ENCODE measurements around the gene SETBP1. TPM values are rescaled to one million over a fixed set of nuclear protein-coding genes. Genes with fewer than 3 reads are reported as not detected.

Gene SETBP1
- total RNA-seq, 1 donor from 2014 or later, result 12.4 TPM

DNA sequence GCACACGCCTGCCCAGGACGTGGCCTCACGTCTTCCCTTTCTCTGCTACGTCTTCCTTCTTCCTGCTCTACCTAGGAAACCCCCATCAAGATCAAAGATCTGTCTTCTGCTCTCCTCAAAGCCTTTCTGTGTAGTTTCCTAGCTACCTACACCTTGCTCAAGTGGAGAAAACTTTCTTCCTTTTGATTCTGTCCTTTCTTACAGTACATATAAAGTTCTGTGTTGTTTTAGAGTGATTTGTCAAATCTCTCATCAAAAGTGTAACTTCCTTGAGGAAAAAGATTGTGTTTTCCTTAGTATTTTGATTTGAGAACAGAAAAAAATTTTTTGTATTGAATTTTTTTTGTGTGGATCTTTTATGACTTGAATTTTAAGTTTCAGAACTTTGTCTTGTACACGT lies 17.8 kb downstream of the SETBP1 start:
- no peak overlapping the region for H3K4me3 Mint-ChIP-seq (ENCODE audit: unreplicated experiment)
- H3K27me3 Mint-ChIP-seq (ENCODE audit: low read depth, unreplicated experiment), result no peaks in the 10 kb centered on the region
- Histone ChIP-seq H3K4me3 (ENCODE audit: insufficient read depth, low read depth, low read length) (no peak overlapping the region), H3K9ac (ENCODE audit: low read length) (no peak overlapping the region), H4K20me1 (ENCODE audit: insufficient read depth, low read length) (no peaks in the 10 kb centered on the region), H3K36me3 (ENCODE audit: insufficient read depth, low read length) (no peaks in the 10 kb centered on the region), H3K9me3 (ENCODE audit: insufficient read depth, low read depth, low read length) (no peaks in the 10 kb centered on the region), H2AFZ (ENCODE audit: low read depth, low read length) (no peak overlapping the region), H3K4me2 (ENCODE audit: low read length) (no peak overlapping the region), H3K4me1 (ENCODE audit: insufficient read depth, low read length) (peaks cover 13% of the 10 kb centered on the region), H3K27ac (ENCODE audit: low read depth, low read length) (no peak overlapping the region), H3K79me2 (ENCODE audit: insufficient read depth, low read length) (no peaks in the 10 kb centered on the region), H3K27me3 (ENCODE audit: insufficient read depth, low read length) (no peaks in the 10 kb centered on the region)
- no peak for TF ChIP-seq EZH2 (IDR thresholded peaks at IDR 0.05; ENCODE audit: insufficient read depth, low read length)
- TF ChIP-seq, protein P1, sequence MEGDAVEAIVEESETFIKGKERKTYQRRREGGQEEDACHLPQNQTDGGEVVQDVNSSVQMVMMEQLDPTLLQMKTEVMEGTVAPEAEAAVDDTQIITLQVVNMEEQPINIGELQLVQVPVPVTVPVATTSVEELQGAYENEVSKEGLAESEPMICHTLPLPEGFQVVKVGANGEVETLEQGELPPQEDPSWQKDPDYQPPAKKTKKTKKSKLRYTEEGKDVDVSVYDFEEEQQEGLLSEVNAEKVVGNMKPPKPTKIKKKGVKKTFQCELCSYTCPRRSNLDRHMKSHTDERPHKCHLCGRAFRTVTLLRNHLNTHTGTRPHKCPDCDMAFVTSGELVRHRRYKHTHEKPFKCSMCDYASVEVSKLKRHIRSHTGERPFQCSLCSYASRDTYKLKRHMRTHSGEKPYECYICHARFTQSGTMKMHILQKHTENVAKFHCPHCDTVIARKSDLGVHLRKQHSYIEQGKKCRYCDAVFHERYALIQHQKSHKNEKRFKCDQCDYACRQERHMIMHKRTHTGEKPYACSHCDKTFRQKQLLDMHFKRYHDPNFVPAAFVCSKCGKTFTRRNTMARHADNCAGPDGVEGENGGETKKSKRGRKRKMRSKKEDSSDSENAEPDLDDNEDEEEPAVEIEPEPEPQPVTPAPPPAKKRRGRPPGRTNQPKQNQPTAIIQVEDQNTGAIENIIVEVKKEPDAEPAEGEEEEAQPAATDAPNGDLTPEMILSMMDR (IDR thresholded peaks at IDR 0.05; ENCODE audit: insufficient read depth, low read depth, low read length), result no peak
- H3K9me3 Mint-ChIP-seq (ENCODE audit: unreplicated experiment), result no peaks in the 10 kb centered on the region
- peaks cover 4% of the 10 kb centered on the region for H3K36me3 Mint-ChIP-seq (ENCODE audit: low read depth, unreplicated experiment)
- FAIRE-seq (no peak), DNase-seq (ENCODE audit: low read depth) (no peak)
- no peak overlapping the region for H3K27ac Mint-ChIP-seq (ENCODE audit: unreplicated experiment)
- peaks cover 40% of the 10 kb centered on the region for H3K4me1 Mint-ChIP-seq (ENCODE audit: low read depth, unreplicated experiment)

DNA sequence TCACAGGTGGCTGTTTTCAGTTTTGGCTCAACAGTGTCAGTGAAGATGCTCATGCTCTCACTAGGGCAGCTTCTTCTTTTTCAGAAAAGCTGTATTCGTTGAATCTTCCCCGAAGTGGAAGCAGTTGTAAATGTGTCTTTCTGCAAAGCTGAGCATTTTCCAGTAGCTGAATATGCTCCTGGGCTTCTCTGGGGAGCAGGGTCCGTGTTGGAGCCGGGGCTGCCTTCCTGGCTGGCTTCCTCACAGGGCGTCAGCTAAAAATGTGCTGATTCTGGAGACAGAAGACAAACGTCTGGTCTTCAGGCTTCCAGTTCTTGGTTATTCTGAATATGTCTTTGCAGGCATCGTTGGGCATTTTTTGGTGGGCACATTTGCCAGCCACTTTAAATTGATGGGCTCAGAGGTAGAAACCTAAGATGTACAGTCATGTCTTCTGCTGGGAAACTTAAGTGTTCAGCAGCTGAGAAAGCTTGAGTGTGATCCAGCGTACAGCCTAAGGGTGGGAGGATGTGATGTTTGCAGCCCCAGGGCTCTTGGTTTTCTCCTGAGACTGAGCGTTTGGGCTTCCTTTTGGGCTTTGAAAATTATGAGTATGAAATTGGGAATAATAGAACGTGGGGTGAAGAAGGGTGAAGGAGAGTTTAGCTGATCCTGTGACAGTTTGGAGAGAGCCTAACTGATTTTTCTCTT lies 19.0 kb downstream of the SETBP1 start:
- H3K27ac ChIP-seq (ENCODE audit: low read depth, low read length), result no peak overlapping the region
- no peak overlapping the region for H2AFZ ChIP-seq (ENCODE audit: low read depth, low read length)
- peaks cover 9% of the 10 kb centered on the region for H3K4me1 ChIP-seq (ENCODE audit: insufficient read depth, low read length)
- Mint-ChIP-seq H3K36me3 (ENCODE audit: low read depth, unreplicated experiment) (peaks cover 4% of the 10 kb centered on the region), H3K4me1 (ENCODE audit: low read depth, unreplicated experiment) (peaks cover 36% of the 10 kb centered on the region), H3K9me3 (ENCODE audit: unreplicated experiment) (no peaks in the 10 kb centered on the region), H3K4me3 (ENCODE audit: unreplicated experiment) (no peak overlapping the region), H3K27ac (ENCODE audit: unreplicated experiment) (peak overlapping the region; percentile 79), H3K27me3 (ENCODE audit: low read depth, unreplicated experiment) (no peaks in the 10 kb centered on the region)
- H3K4me2 ChIP-seq (ENCODE audit: low read length), result no peak overlapping the region
- TF ChIP-seq, protein P1 (IDR thresholded peaks at IDR 0.05; ENCODE audit: insufficient read depth, low read depth, low read length), result no peak
- TF ChIP-seq EZH2 (IDR thresholded peaks at IDR 0.05; ENCODE audit: insufficient read depth, low read length), result no peak
- no peaks in the 10 kb centered on the region for H3K36me3 ChIP-seq (ENCODE audit: insufficient read depth, low read length)
- no peak overlapping the region for H3K4me3 ChIP-seq (ENCODE audit: insufficient read depth, low read depth, low read length)
- H3K9ac ChIP-seq (ENCODE audit: low read length), result no peak overlapping the region
- no peaks in the 10 kb centered on the region for H3K9me3 ChIP-seq (ENCODE audit: insufficient read depth, low read depth, low read length)
- H4K20me1 ChIP-seq (ENCODE audit: insufficient read depth, low read length), result no peaks in the 10 kb centered on the region
- no peak for DNase-seq (ENCODE audit: low read depth)
- no peaks in the 10 kb centered on the region for H3K79me2 ChIP-seq (ENCODE audit: insufficient read depth, low read length)
- FAIRE-seq, result no peak
- no peaks in the 10 kb centered on the region for H3K27me3 ChIP-seq (ENCODE audit: insufficient read depth, low read length)

DNA sequence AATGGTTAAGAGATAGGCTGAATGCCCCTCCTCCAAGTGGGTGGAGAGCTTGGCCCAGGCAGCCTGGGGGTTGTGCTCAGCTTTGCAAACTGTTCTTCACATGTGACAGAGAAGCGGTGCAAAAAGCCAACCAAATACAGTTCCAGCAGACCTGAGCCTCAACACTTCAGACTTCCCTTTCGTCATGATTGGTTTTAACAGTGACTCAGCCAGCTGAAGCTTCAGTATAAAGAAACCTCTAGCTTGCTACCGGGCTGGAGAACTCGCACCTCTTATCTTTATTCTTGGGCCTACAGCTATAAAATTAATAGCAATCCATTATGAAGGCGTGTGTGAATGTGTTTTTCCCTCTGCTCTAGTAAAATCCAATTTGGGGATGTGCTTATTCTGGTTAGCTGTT lies 20.0 kb downstream of the SETBP1 start:
- H3K27me3 ChIP-seq (ENCODE audit: insufficient read depth, low read length), result no peaks in the 10 kb centered on the region
- no peaks in the 10 kb centered on the region for H3K9me3 Mint-ChIP-seq (ENCODE audit: unreplicated experiment)
- no peak for TF ChIP-seq EZH2 (IDR thresholded peaks at IDR 0.05; ENCODE audit: insufficient read depth, low read length)
- TF ChIP-seq, protein P1 (IDR thresholded peaks at IDR 0.05; ENCODE audit: insufficient read depth, low read depth, low read length), result no peak
- H2AFZ ChIP-seq (ENCODE audit: low read depth, low read length), result no peak overlapping the region
- no peaks in the 10 kb centered on the region for H3K36me3 ChIP-seq (ENCODE audit: insufficient read depth, low read length)
- peaks cover 9% of the 10 kb centered on the region for H3K4me1 ChIP-seq (ENCODE audit: insufficient read depth, low read length)
- H3K27ac ChIP-seq (ENCODE audit: low read depth, low read length), result no peak overlapping the region
- no peaks in the 10 kb centered on the region for H3K79me2 ChIP-seq (ENCODE audit: insufficient read depth, low read length)
- no peaks in the 10 kb centered on the region for H3K27me3 Mint-ChIP-seq (ENCODE audit: low read depth, unreplicated experiment)
- H3K27ac Mint-ChIP-seq (ENCODE audit: unreplicated experiment), result peak overlapping the region; percentile 82
- H3K36me3 Mint-ChIP-seq (ENCODE audit: low read depth, unreplicated experiment), result peaks cover 4% of the 10 kb centered on the region
- H3K4me3 ChIP-seq (ENCODE audit: insufficient read depth, low read depth, low read length), result no peak overlapping the region
- peak; percentile 53 for DNase-seq (ENCODE audit: low read depth)
- no peak overlapping the region for H3K4me3 Mint-ChIP-seq (ENCODE audit: unreplicated experiment)
- no peak for FAIRE-seq
- H3K4me1 Mint-ChIP-seq (ENCODE audit: low read depth, unreplicated experiment), result peaks cover 28% of the 10 kb centered on the region
- H3K9me3 ChIP-seq (ENCODE audit: insufficient read depth, low read depth, low read length), result no peaks in the 10 kb centered on the region
- H4K20me1 ChIP-seq (ENCODE audit: insufficient read depth, low read length), result no peaks in the 10 kb centered on the region
- H3K9ac ChIP-seq (ENCODE audit: low read length), result no peak overlapping the region
- H3K4me2 ChIP-seq (ENCODE audit: low read length), result peak overlapping the region; percentile 46

Data from astrocyte (in vitro differentiated cells and primary cell).